Measurements from ENCODE around the gene OR2G2. TPM values are rescaled to one million over a fixed set of nuclear protein-coding genes. Genes with fewer than 3 reads are reported as not detected.

The OR2G2 gene
- total RNA-seq, 4 donors from 2014 or later = not detected

GRCh38 chr1:247557926-247558674, 30.1 kb upstream of the OR2G2 start:
- TF ChIP-seq, protein P1, sequence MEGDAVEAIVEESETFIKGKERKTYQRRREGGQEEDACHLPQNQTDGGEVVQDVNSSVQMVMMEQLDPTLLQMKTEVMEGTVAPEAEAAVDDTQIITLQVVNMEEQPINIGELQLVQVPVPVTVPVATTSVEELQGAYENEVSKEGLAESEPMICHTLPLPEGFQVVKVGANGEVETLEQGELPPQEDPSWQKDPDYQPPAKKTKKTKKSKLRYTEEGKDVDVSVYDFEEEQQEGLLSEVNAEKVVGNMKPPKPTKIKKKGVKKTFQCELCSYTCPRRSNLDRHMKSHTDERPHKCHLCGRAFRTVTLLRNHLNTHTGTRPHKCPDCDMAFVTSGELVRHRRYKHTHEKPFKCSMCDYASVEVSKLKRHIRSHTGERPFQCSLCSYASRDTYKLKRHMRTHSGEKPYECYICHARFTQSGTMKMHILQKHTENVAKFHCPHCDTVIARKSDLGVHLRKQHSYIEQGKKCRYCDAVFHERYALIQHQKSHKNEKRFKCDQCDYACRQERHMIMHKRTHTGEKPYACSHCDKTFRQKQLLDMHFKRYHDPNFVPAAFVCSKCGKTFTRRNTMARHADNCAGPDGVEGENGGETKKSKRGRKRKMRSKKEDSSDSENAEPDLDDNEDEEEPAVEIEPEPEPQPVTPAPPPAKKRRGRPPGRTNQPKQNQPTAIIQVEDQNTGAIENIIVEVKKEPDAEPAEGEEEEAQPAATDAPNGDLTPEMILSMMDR (IDR thresholded peaks at IDR 0.05) = no peak
- TF ChIP-seq EP300 (IDR thresholded peaks at IDR 0.05; ENCODE audit: low read depth) (no peak), POLR2AphosphoS5 (IDR thresholded peaks at IDR 0.05) (no peak), POLR2A (IDR thresholded peaks at IDR 0.05) (no peak)
- no peak overlapping the region for H3K4me3 ChIP-seq
- H3K9me3 ChIP-seq = no peaks in the 10 kb centered on the region
- in situ Hi-C loops (cut with MboI; ENCODE audit: low pct_ligation_motif_present in 1 of 4, low pct_unique_long_range_greater_than_20kb in 1 of 4, low sequenced_read_pairs in 3 of 4) (no loop called here), intact Hi-C loops (cut with DNase I; ENCODE audit: low total_unique reads) (no loop called here)
- 76 to 77% methylated on average over 2 of the region's 2 CpGs for WGBS, 2 donors (ENCODE audit: low coverage in 1 of 2)
- no peak for DNase-seq
- no peak overlapping the region for H3K27ac ChIP-seq
- H3K4me1 ChIP-seq = no peaks in the 10 kb centered on the region
- no peaks in the 10 kb centered on the region for H3K27me3 ChIP-seq
- no peaks in the 10 kb centered on the region for H3K36me3 ChIP-seq

GRCh38 chr1:247561711-247562110, 26.4 kb upstream of the OR2G2 start:
- WGBS, 2 donors (ENCODE audit: low coverage in 1 of 2) = 75 to 76% methylated on average over 6 to 10 of the region's 10 CpGs
- no peaks in the 10 kb centered on the region for H3K36me3 ChIP-seq
- intact Hi-C loops (cut with DNase I; ENCODE audit: low total_unique reads) = no loop called here

GRCh38 chr1:247562198-247562597, 26.0 kb upstream of the OR2G2 start:
- in situ Hi-C loops (cut with MboI; ENCODE audit: low pct_ligation_motif_present in 1 of 4, low pct_unique_long_range_greater_than_20kb in 1 of 4, low sequenced_read_pairs in 3 of 4) (no loop called here), intact Hi-C loops (cut with DNase I; ENCODE audit: low total_unique reads) (no loop called here)
- no peak overlapping the region for H3K4me3 ChIP-seq
- no peaks in the 10 kb centered on the region for H3K36me3 ChIP-seq
- DNase-seq = no peak
- TF ChIP-seq POLR2AphosphoS5 (IDR thresholded peaks at IDR 0.05) (no peak), EP300 (IDR thresholded peaks at IDR 0.05; ENCODE audit: low read depth) (no peak), POLR2A (IDR thresholded peaks at IDR 0.05) (no peak)
- TF ChIP-seq, protein P1 (IDR thresholded peaks at IDR 0.05) = no peak
- 73% methylated on average over 9 of the region's 9 CpGs; no CpG with 5 or more reads in 1 of the 2 donors for whole genome bisulfite sequencing, 2 donors (ENCODE audit: low coverage in 1 of 2)
- no peaks in the 10 kb centered on the region for H3K27me3 ChIP-seq
- H3K27ac ChIP-seq = no peak overlapping the region
- H3K9me3 ChIP-seq = no peaks in the 10 kb centered on the region
- no peaks in the 10 kb centered on the region for H3K4me1 ChIP-seq

More at GRCh38 chr1:247561711-247562110, 26.4 kb upstream of the OR2G2 start:
- H3K9me3 ChIP-seq = no peaks in the 10 kb centered on the region
- TF ChIP-seq POLR2A (IDR thresholded peaks at IDR 0.05) = no peak
- TF ChIP-seq, protein P1 (IDR thresholded peaks at IDR 0.05) = no peak
- TF ChIP-seq EP300 (IDR thresholded peaks at IDR 0.05; ENCODE audit: low read depth) = no peak
- no peak for TF ChIP-seq POLR2AphosphoS5 (IDR thresholded peaks at IDR 0.05)
- DNase-seq = no peak
- in situ Hi-C loops (cut with MboI; ENCODE audit: low pct_ligation_motif_present in 1 of 4, low pct_unique_long_range_greater_than_20kb in 1 of 4, low sequenced_read_pairs in 3 of 4) = no loop called here
- no peaks in the 10 kb centered on the region for H3K27me3 ChIP-seq
- no peak overlapping the region for H3K27ac ChIP-seq
- H3K4me3 ChIP-seq = no peak overlapping the region
- H3K4me1 ChIP-seq = no peaks in the 10 kb centered on the region

DNA sequence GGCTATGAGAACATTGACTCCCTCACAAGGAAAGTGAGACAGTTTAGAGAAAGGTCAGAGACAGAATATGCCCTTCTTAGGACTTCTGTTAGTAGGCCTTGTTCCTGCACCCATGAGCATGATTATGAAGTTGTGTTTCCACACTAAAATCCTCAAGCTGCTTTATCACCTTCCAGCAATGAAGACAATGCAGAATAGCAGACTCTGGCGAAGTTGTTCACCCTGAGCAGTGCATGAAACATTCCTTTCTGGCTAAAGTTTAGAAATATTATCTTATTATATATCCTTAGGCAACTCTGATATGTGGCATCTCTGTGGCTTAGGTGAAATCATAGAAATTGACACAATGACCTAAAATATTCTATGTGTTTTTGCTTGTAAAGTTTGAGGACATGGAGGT, 13.9 kb upstream of the OR2G2 start:
- H3K4me3 ChIP-seq = no peak overlapping the region
- intact Hi-C loops (cut with DNase I; ENCODE audit: low total_unique reads) (no loop called here), in situ Hi-C loops (cut with MboI; ENCODE audit: low pct_ligation_motif_present in 1 of 4, low pct_unique_long_range_greater_than_20kb in 1 of 4, low sequenced_read_pairs in 3 of 4) (loop anchor here in 1 of 4 donors (10.0 kb wide), 1 partner anchor 189 kb away; no protein-coding TSS in a partner anchor)
- no peaks in the 10 kb centered on the region for H3K27me3 ChIP-seq
- no peak overlapping the region for H3K27ac ChIP-seq
- 56 to 77% methylated on average over 1 of the region's 1 CpG for WGBS, 2 donors (ENCODE audit: low coverage in 1 of 2)
- TF ChIP-seq POLR2A (IDR thresholded peaks at IDR 0.05) = no peak
- TF ChIP-seq, protein P1 (IDR thresholded peaks at IDR 0.05) = no peak
- TF ChIP-seq POLR2AphosphoS5 (IDR thresholded peaks at IDR 0.05) = no peak
- TF ChIP-seq EP300 (IDR thresholded peaks at IDR 0.05; ENCODE audit: low read depth) = no peak
- no peaks in the 10 kb centered on the region for H3K4me1 ChIP-seq
- no peaks in the 10 kb centered on the region for H3K9me3 ChIP-seq
- no peak for DNase-seq
- H3K36me3 ChIP-seq = no peaks in the 10 kb centered on the region
